ENCODE results near the gene GALNT10. TPM values are rescaled to one million over a fixed set of nuclear protein-coding genes. Genes with fewer than 3 reads are reported as not detected.

GALNT10 gene
- total and polyA plus RNA-seq, 2 of the 8 experiments (the other 6 are each of a cell fraction or from before 2014, with no cell fraction given): 4.6 to 15.5 TPM

DNA sequence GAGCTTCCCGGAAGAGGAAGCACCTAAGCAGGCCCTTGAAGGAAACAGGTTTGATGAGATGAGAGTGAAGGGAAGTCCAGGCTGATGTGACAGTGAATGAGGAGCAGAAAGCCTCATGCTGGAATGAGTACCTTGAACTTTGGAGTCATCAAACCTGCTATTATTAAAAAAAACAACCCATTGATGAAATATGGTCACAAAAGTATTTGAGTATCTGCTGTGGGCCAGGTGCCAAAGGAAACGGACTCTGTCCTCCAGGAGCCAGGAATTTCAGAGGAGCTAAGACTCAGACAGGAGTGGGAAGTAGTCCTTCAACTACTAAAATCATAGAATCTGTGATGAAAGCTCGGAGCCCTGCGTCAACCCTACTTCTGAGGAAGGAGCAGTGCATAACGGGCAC lies 275.6 kb downstream of the GALNT10 start:
- Histone ChIP-seq H3K79me1 (ENCODE audit: low read depth, low read length) (no peaks in the 10 kb centered on the region), H3K14ac (ENCODE audit: insufficient read length) (no peak overlapping the region), H4K8ac (ENCODE audit: extremely low read depth, insufficient read depth, low read length) (no peak overlapping the region), H2BK5ac (ENCODE audit: low read depth, low read length) (no peak overlapping the region), H3K4me2 (ENCODE audit: insufficient read depth in 1 of 2, low read depth in 2 of 2, low read length in 2 of 2) (no peak overlapping the region), H3K4me1 (replicated peaks in 1 of 4; ENCODE audit: control insufficient read depth in 3 of 4, insufficient read depth in 4 of 4, low read length in 3 of 4) (peaks cover 0 to 4% (median 3%) of the 10 kb centered on the region in 4 experiments; a peak in 4 of 7 replicates), H2BK20ac (ENCODE audit: low read length) (no peak overlapping the region), H4K91ac (replicated peaks; ENCODE audit: insufficient read length, low read length) (no peak overlapping the region), H3K27me3 (replicated peaks in 1 of 4; ENCODE audit: control insufficient read depth in 3 of 4, extremely low read depth in 1 of 4, insufficient read depth in 3 of 4, low read length in 3 of 4) (peaks cover 23 to 40% (median 34%) of the 10 kb centered on the region in 4 experiments), H4K20me1 (replicated peaks in 1 of 2; ENCODE audit: control insufficient read depth in 1 of 2, insufficient read depth in 2 of 2, low read length in 2 of 2) (peaks cover 0 to 2% of the 10 kb centered on the region in 2 experiments), H2AFZ (ENCODE audit: low read length) (no peak overlapping the region), H2BK120ac (replicated peaks; ENCODE audit: low read depth, low read length) (no peak overlapping the region), H3K9ac (replicated peaks in 1 of 4; ENCODE audit: extremely low read depth in 1 of 4, low read depth in 3 of 4, low read length in 3 of 4) (no peak overlapping the region), H2BK15ac (ENCODE audit: low read length) (no peak overlapping the region), H3K79me2 (ENCODE audit: control insufficient read depth in 1 of 2, insufficient read depth in 2 of 2, low read length in 2 of 2) (no peaks in the 10 kb centered on the region), H3K56ac (replicated peaks; ENCODE audit: insufficient read length, low read depth, low read length) (no peak overlapping the region), H3K4ac (replicated peaks; ENCODE audit: insufficient read length, low read depth, low read length) (no peak overlapping the region), H3K27ac (ENCODE audit: low read depth, low read length) (no peak overlapping the region), H3K9me3 (ENCODE audit: insufficient read depth in 2 of 2, low read depth in 1 of 2, low read length in 1 of 2) (no peaks in the 10 kb centered on the region), H4K5ac (ENCODE audit: insufficient read length, low read depth, low read length) (no peak overlapping the region), H3K18ac (ENCODE audit: extremely low read depth, low read length) (no peak overlapping the region), H3K23me2 (ENCODE audit: low read depth, low read length) (no peaks in the 10 kb centered on the region), H2AK5ac (ENCODE audit: low read depth, low read length) (no peak overlapping the region), H2BK12ac (ENCODE audit: low read depth, low read length) (no peak overlapping the region), H3K36me3 (ENCODE audit: control insufficient read depth in 2 of 4, insufficient read depth in 4 of 4, low read length in 3 of 4) (no peaks in the 10 kb centered on the region), H3K23ac (ENCODE audit: insufficient read length) (no peak overlapping the region), H3K4me3 (ENCODE audit: extremely low read depth in 1 of 4, insufficient read depth in 2 of 4, low read depth in 3 of 4, low read length in 4 of 4) (no peak overlapping the region)
- FAIRE-seq (no peak), DNase-seq (ENCODE audit: low read depth in 1 of 2, low spot score in 2 of 2) (no peak)
- POLR2A ChIA-PET (ENCODE audit: partially characterized antibody): no interaction called here
- WGBS, 2 experiments (ENCODE audit: extremely low coverage in 1 of 2, insufficient coverage in 1 of 2, insufficient read length in 1 of 2, insufficient replicate concordance in 2 of 2, low coverage in 1 of 2, low lambda C conversion rate in 2 of 2, missing lambda C conversion rate in 1 of 2): 76% methylated on average over 5 of the region's 5 CpGs; no CpG with 5 or more reads in 1 of the 2 experiments
- CTCF ChIA-PET (ENCODE audit: partially characterized antibody): interaction anchor here (0.7 to 16.1 kb wide), 31 partner anchors 11 to 492 kb away, joined by 3 to 273 read pairs (median 6); partner anchors contain the start of gene HAND1
- TF ChIP-seq PHF8 (conservative IDR thresholded peaks at IDR 0.05; ENCODE audit: low read depth, low read length) (no peak), POLR2A (IDR thresholded peaks at IDR 0.05; ENCODE audit: control extremely low read depth in 1 of 2, low read depth in 2 of 2, low read length in 2 of 2) (no peak), FOSL1 (IDR thresholded peaks at IDR 0.05; ENCODE audit: insufficient read depth, low read depth, low read length) (no peak), EZH2 (IDR thresholded peaks at IDR 0.05; ENCODE audit: low read depth, low read length, severe bottlenecking) (no peak)
- TF ChIP-seq, protein P1, sequence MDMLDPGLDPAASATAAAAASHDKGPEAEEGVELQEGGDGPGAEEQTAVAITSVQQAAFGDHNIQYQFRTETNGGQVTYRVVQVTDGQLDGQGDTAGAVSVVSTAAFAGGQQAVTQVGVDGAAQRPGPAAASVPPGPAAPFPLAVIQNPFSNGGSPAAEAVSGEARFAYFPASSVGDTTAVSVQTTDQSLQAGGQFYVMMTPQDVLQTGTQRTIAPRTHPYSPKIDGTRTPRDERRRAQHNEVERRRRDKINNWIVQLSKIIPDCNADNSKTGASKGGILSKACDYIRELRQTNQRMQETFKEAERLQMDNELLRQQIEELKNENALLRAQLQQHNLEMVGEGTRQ (IDR thresholded peaks at IDR 0.05; ENCODE audit: low read length): no peak
